Stimulated activated CD8-positive, alpha-beta memory T cell treated with anti-CD3 and anti-CD28 coated beads, Interleukin-4, amount 100 ng/mL, for 48 hours (primary cell): ENCODE results near the gene ZBTB49.

Source experiments
- DNase-seq: peaks from one replicate; pipeline ENCODE4 v3.0.0-alpha.2; 2020

Gene ZBTB49

GRCh38 chr4:4362991-4363697 lies 73.1 kb downstream of the ZBTB49 start:
- DNase-seq: no peak

GRCh38 chr4:4364061-4364460 lies 74.0 kb downstream of the ZBTB49 start:
- DNase-seq: no peak

GRCh38 chr4:4364486-4365208 lies 74.6 kb downstream of the ZBTB49 start:
- DNase-seq: no peak

GRCh38 chr4:4368809-4369580 lies 78.9 kb downstream of the ZBTB49 start:
- DNase-seq: no peak
